Fibroblast of lung (primary cell): ENCODE measurements around the gene RHD. TPM values are rescaled to one million over a fixed set of nuclear protein-coding genes. Genes with fewer than 3 reads are reported as not detected.
"Not testable (repeated sequence)": the region's sequence is repeated elsewhere in the genome, so short reads cannot be mapped to it uniquely, and the experiment has no call there.

Experiments used
- DNase-seq, 2 donors: peaks; one replicate each; pipeline versions ENCODE4 v3.0.0 to v3.0.0-alpha.2; 2010; ENCODE audit warnings: low read depth in 2 of 2
- H2AFZ ChIP-seq: 2 replicates; pipeline ENCODE4 v1.5.1; 2012; ENCODE audit warnings: low read length, control low read depth, inconsistent platforms
- H3K27ac ChIP-seq: 2 replicates; pipeline ENCODE4 v1.5.1; 2011; ENCODE audit warnings: low read length, control low read depth; ENCODE audit not compliant: insufficient read depth
- H3K27me3 ChIP-seq: 2 replicates; pipeline ENCODE4 v1.5.1; 2011; ENCODE audit warnings: mild to moderate bottlenecking, low read length; ENCODE audit not compliant: control insufficient read depth, insufficient read depth
- H3K36me3 ChIP-seq: 2 replicates; pipeline ENCODE4 v1.5.1; 2011; ENCODE audit warnings: low read length; ENCODE audit not compliant: control insufficient read depth, insufficient read depth
- H3K4me1 ChIP-seq: 2 replicates; pipeline ENCODE4 v1.5.1; 2011; ENCODE audit warnings: low read length; ENCODE audit not compliant: control insufficient read depth, insufficient read depth; ENCODE audit errors: extremely low read depth
- H3K4me2 ChIP-seq: 2 replicates; pipeline ENCODE4 v1.5.1; 2011; ENCODE audit warnings: low read length, control low read depth; ENCODE audit not compliant: insufficient read depth; ENCODE audit errors: extremely low read depth
- H3K4me3 ChIP-seq, 4 experiments: fragments of 200-600 bp in 1 of 4; sonication (generic) in 1 of 4; replicated peaks in 1 of 4; 2 replicates each; pipeline ENCODE4 v1.5.1; 2011 to 2016; ENCODE audit warnings: low read length in 4 of 4, low read depth in 3 of 4, mild to moderate bottlenecking in 3 of 4, control low read depth in 2 of 4, inconsistent platforms in 1 of 4, mixed read lengths in 1 of 4; ENCODE audit not compliant: insufficient read depth in 1 of 4; ENCODE audit errors: control extremely low read depth in 1 of 4
- H3K79me2 ChIP-seq: 2 replicates; pipeline ENCODE4 v1.5.1; 2012; ENCODE audit warnings: mild to moderate bottlenecking, low read length, inconsistent platforms; ENCODE audit not compliant: control insufficient read depth, insufficient read depth
- H3K9ac ChIP-seq: 2 replicates; pipeline ENCODE4 v1.5.1; 2011; ENCODE audit warnings: mild to moderate bottlenecking, low read length, control low read depth; ENCODE audit not compliant: insufficient read depth
- H3K9me3 ChIP-seq: 2 replicates; pipeline ENCODE4 v1.5.1; 2012; ENCODE audit warnings: low read depth, low read length; ENCODE audit not compliant: control insufficient read depth, insufficient read depth
- H4K20me1 ChIP-seq: 2 replicates; pipeline ENCODE4 v1.5.1; 2011; ENCODE audit warnings: low read length; ENCODE audit not compliant: control insufficient read depth, insufficient read depth; ENCODE audit errors: extremely low read depth
- EZH2 ChIP-seq: IDR thresholded peaks from 2 replicates; pipeline ENCODE4 v1.5.1; 2012; ENCODE audit warnings: low read length, control low read depth, mild to moderate bottlenecking; ENCODE audit errors: missing control alignments
- polyA plus RNA-seq, 2 donors: library from polyadenylated mRNA; depleted of rRNA in 1 of 2; stranded (reverse) in 1 of 2; unstranded in 1 of 2; fragments of >200 nt; gene quantifications; 2 replicates each; pipeline ENCODE4 v1.2.1, GENCODE V29; 2011 to 2012; ENCODE audit warnings: missing spikeins in 1 of 2
- total RNA-seq: library from RNA; depleted of rRNA; stranded (reverse); fragments of >200 nt; gene quantifications from 2 replicates; pipeline ENCODE4 v1.2.1, GENCODE V29; 2014
- TF ChIP-seq, protein P1 (sequence below), 2 donors: IDR thresholded peaks in 1 of 2; conservative IDR thresholded peaks in 1 of 2; 1 replicate in 1 of 2; 2 replicates in 1 of 2; pipeline ENCODE4 v1.5.1; 2011 to 2012; ENCODE audit warnings: low read length in 2 of 2, control low read depth in 1 of 2, inconsistent platforms in 1 of 2, low read depth in 1 of 2, mild to moderate bottlenecking in 1 of 2

Gene RHD
- total and polyA plus RNA-seq, 2 donors (not counting 1 experiment from before 2014, with no cell fraction given): not detected

DNA sequence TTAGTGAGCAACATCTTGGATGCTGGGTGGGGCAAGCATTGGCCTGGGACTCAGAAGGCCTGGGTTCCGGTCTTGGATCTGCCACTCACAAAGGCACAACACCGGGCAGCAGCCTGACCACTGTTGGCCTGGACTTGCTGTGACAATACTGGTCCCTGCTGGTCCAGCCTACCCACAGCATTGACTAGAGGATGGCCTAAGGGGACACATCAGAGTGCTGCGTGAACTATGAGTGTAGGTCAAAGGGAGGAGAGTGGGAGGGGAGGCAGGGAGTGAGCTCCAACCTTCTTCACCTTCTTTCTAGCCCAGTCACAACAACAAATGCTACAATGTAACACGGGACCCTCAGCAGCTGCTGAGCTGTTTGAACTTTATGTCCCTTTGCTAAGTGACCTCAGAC lies 96.9 kb downstream of the RHD start:
- H3K27me3 ChIP-seq: no peaks in the 10 kb centered on the region
- no peaks in the 10 kb centered on the region for H3K9me3 ChIP-seq
- no peaks in the 10 kb centered on the region for H4K20me1 ChIP-seq
- H3K79me2 ChIP-seq: no peaks in the 10 kb centered on the region
- H2AFZ ChIP-seq: no peak overlapping the region
- H3K4me2 ChIP-seq: no peak overlapping the region
- no peak for DNase-seq
- H3K36me3 ChIP-seq: no peaks in the 10 kb centered on the region
- TF ChIP-seq EZH2: no peak
- TF ChIP-seq, protein P1, sequence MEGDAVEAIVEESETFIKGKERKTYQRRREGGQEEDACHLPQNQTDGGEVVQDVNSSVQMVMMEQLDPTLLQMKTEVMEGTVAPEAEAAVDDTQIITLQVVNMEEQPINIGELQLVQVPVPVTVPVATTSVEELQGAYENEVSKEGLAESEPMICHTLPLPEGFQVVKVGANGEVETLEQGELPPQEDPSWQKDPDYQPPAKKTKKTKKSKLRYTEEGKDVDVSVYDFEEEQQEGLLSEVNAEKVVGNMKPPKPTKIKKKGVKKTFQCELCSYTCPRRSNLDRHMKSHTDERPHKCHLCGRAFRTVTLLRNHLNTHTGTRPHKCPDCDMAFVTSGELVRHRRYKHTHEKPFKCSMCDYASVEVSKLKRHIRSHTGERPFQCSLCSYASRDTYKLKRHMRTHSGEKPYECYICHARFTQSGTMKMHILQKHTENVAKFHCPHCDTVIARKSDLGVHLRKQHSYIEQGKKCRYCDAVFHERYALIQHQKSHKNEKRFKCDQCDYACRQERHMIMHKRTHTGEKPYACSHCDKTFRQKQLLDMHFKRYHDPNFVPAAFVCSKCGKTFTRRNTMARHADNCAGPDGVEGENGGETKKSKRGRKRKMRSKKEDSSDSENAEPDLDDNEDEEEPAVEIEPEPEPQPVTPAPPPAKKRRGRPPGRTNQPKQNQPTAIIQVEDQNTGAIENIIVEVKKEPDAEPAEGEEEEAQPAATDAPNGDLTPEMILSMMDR (conservative IDR thresholded peaks at IDR 0.05 in 1 of 2, IDR thresholded peaks at IDR 0.05 in 1 of 2; ENCODE audit: low read depth in 1 of 2, low read length in 2 of 2): no peak
- peaks cover 4% of the 10 kb centered on the region for H3K4me1 ChIP-seq
- no peak overlapping the region for H3K27ac ChIP-seq
- H3K4me3 ChIP-seq: no peak overlapping the region
- H3K9ac ChIP-seq: no peak overlapping the region

DNA sequence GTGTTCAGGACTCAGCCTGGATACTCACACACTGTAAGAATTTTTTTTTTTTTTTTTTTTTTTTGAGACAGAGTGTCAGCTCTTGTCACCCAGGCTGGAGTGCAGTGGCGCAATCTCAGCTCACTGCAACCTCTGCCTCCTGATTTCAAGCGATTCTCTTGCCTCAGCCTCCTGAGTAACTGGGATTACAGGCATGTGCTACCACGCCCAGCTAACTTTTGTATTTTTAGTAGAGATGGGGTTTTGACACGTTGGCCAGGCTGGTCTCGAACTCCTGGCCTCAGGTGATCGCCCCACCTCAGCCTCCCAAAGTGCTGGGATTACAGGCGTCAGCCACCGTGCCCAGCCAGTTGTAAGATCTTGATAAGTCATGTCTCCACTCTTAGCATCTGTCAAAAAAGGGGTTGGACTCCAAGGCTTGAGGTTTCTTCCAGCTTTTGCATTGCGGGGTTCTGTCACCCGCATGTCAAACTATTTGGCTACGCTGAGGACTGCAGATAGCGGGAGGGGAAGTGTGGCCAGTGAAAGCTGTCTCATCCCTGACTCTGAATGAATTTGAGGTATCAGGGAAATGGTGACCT lies 97.5 kb downstream of the RHD start:
- not testable (repeated sequence) for H3K4me2 ChIP-seq, H2AFZ ChIP-seq, DNase-seq, H4K20me1 ChIP-seq, H3K27me3 ChIP-seq, H3K9ac ChIP-seq, H3K79me2 ChIP-seq, H3K4me1 ChIP-seq, H3K9me3 ChIP-seq, H3K36me3 ChIP-seq, H3K4me3 ChIP-seq, H3K27ac ChIP-seq

DNA sequence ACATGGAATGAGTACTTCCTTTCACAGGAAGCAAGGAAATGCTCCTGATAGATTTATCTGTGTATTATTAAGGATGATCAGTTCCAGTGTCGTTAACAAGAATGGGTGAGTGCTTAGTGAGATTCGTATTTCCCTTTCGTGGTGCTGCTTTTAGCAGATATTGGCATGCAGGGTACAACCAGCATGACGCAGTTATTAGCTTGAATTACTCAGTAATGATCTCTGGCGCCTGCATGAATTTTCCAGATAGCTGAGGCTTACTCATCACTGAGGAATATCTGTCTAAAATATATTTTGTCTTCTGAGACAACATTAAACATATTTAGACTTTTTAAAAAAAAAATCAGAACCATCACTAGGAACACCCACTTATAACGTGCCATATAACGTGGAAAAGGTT lies 99.4 kb downstream of the RHD start:
- not testable (repeated sequence) for H3K9ac ChIP-seq, H3K4me1 ChIP-seq, H4K20me1 ChIP-seq, H3K4me2 ChIP-seq, H3K4me3 ChIP-seq, H3K79me2 ChIP-seq, H2AFZ ChIP-seq, H3K27me3 ChIP-seq, H3K36me3 ChIP-seq, H3K9me3 ChIP-seq
- DNase-seq: peak; percentile 74 to 89
- peak overlapping the region; percentile 57 for H3K27ac ChIP-seq

DNA sequence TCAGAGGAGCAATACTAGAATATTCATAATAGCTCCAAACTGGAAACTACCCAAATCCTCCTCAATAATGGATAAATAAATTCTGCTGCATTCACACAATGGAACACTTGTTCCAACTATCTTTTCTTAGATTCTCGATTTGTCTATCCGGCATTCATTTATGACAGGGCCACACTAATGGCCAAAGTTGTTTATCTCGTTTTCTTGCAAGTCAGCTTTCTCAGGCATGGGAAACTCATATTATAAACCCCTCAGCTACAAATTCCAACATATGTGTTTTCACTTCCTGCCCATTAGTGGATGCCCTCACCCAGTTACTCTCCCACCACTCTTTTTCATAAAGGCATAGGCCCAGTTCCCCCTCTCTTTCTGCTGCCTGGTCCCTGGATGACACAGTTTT lies 106.1 kb downstream of the RHD start:
- not testable (repeated sequence) for DNase-seq, H2AFZ ChIP-seq

More for the DNA sequence above, 106.1 kb downstream of the RHD start:
- not testable (repeated sequence) for H3K27ac ChIP-seq, H3K36me3 ChIP-seq, H4K20me1 ChIP-seq, H3K4me1 ChIP-seq, H3K79me2 ChIP-seq, H3K27me3 ChIP-seq, H3K9me3 ChIP-seq, H3K4me2 ChIP-seq, H3K4me3 ChIP-seq, H3K9ac ChIP-seq

Other genes with a start within 250 kb of the RHD start
- gene SYF2, start 40.0 kb upstream of the RHD start, total RNA-seq: 42.4 and 55.0 TPM in 2 replicates
- 36.2 and 41.6 TPM in 2 replicates for gene SYF2, start 40.0 kb upstream of the RHD start, polyA plus RNA-seq
- gene RSRP1, start 25.1 kb upstream of the RHD start, total RNA-seq: 123 and 128 TPM in 2 replicates
- 21.2 and 37.9 TPM in 2 replicates for gene RSRP1, start 25.1 kb upstream of the RHD start, polyA plus RNA-seq
- gene TMEM50A, start 65.8 kb downstream of the RHD start, total RNA-seq: 117 and 141 TPM in 2 replicates
- gene TMEM50A, start 65.8 kb downstream of the RHD start, polyA plus RNA-seq: 118 and 186 TPM in 2 replicates
- gene RHCE, start 148.3 kb downstream of the RHD start, total RNA-seq: 0.26 and 0.50 TPM in 2 replicates
- gene RHCE, start 148.3 kb downstream of the RHD start, polyA plus RNA-seq: 0.38 and 1.2 TPM in 2 replicates
- 16.9 and 17.5 TPM in 2 replicates for gene MACO1, start 158.4 kb downstream of the RHD start, total RNA-seq
- gene MACO1, start 158.4 kb downstream of the RHD start, polyA plus RNA-seq: 12.4 and 14.2 TPM in 2 replicates